GM12878 (cell line): Measurements from ENCODE around the gene RNF166. TPM values are rescaled to one million over a fixed set of nuclear protein-coding genes. Genes with fewer than 3 reads are reported as not detected.

Experiments used
- ATAC-seq: fragments of 200-7000 bp; cut with Tn5 transposase; 3 replicates; pipeline ENCODE4 v1.9.1; 2020; ENCODE audit warnings: mild to moderate bottlenecking, moderate library complexity
- BruUV-seq: library from RNA; stranded (reverse); fragments of 400-500 nt; replicated peaks from 2 replicates; lab custom pipeline; 2021; lab: Mats Ljungman, UMichigan
- CTCF ChIA-PET: fragments of 300-600 bp; sonication (Branson Sonifier 250); formaldehyde crosslinking; extraction: SDS; loops from one replicate; lab custom pipeline; 2021; ENCODE audit warnings: inconsistent platforms; lab: Yijun Ruan, JAX
- POLR2A ChIA-PET: fragments of 350-600 bp; formaldehyde crosslinking; extraction: SDS; loops from one replicate; lab custom pipeline; 2021; ENCODE audit warnings: inconsistent platforms; lab: Charles Lee
- RAD21 ChIA-PET: fragments of 300-600 bp; sonication (Branson Sonifier 250); formaldehyde crosslinking; loops from one replicate; lab custom pipeline; 2023; ENCODE audit warnings: antibody characterized with exemption; ENCODE audit not compliant: unreplicated experiment; lab: Charles Lee
- SMC1A ChIA-PET: fragments of 300-600 bp; sonication (Branson Sonifier 250); formaldehyde crosslinking; loops from one replicate; lab custom pipeline; 2023; ENCODE audit not compliant: unreplicated experiment, uncharacterized antibody; lab: Charles Lee
- DNase-seq: peaks from one replicate; pipeline ENCODE4 v3.0.0-alpha.2; 2011; ENCODE audit warnings: low read depth, low spot score
- FAIRE-seq: peaks from 3 replicates; lab custom pipeline; 2011; peaks lifted over from hg19 to GRCh38; lab: Jason Lieb, UNC
- H2AFZ ChIP-seq: 2 replicates; pipeline ENCODE4 v1.6.0; 2011; ENCODE audit warnings: low read depth, low read length, control low read depth; ENCODE audit not compliant: control insufficient read depth
- H3K27ac ChIP-seq: 2 replicates; pipeline ENCODE4 v1.5.1; 2011; ENCODE audit warnings: control low read depth; ENCODE audit not compliant: control insufficient read depth, insufficient read depth
- H3K27me3 ChIP-seq, 2 experiments: replicated peaks in 1 of 2; 2 replicates each; pipeline versions ENCODE4 v1.6.0 to v1.6.1; 2011; ENCODE audit warnings: low read length in 1 of 2; ENCODE audit not compliant: control insufficient read depth in 2 of 2, insufficient read depth in 2 of 2
- H3K36me3 ChIP-seq, 2 experiments: 2 replicates each; pipeline ENCODE4 v1.5.1; 2011; ENCODE audit warnings: low read length in 1 of 2; ENCODE audit not compliant: control insufficient read depth in 2 of 2, insufficient read depth in 2 of 2
- H3K4me1 ChIP-seq: 2 replicates; pipeline ENCODE4 v1.6.1; 2011; ENCODE audit warnings: mild to moderate bottlenecking, low read length, moderate library complexity, mixed read lengths; ENCODE audit not compliant: control insufficient read depth, insufficient read depth
- H3K4me2 ChIP-seq: 2 replicates; pipeline ENCODE4 v1.6.0; 2011; ENCODE audit warnings: control low read depth; ENCODE audit not compliant: control insufficient read depth, insufficient read depth
- H3K4me3 ChIP-seq: fragments of 200-600 bp; sonication (generic); 2 replicates; pipeline ENCODE4 v1.5.1; 2016
- H3K79me2 ChIP-seq: 2 replicates; pipeline ENCODE4 v1.6.0; 2011; ENCODE audit warnings: low read length; ENCODE audit not compliant: control insufficient read depth, insufficient read depth
- H3K9ac ChIP-seq: 2 replicates; pipeline ENCODE4 v1.8.0; 2011; ENCODE audit warnings: low read length, control low read depth, mixed read lengths; ENCODE audit not compliant: control insufficient read depth, insufficient read depth
- H3K9me3 ChIP-seq: replicated peaks from 3 replicates; pipeline ENCODE4 v1.5.1; 2011; ENCODE audit warnings: mild to moderate bottlenecking, low read length; ENCODE audit not compliant: control insufficient read depth, insufficient read depth
- H4K20me1 ChIP-seq: 2 replicates; pipeline ENCODE4 v1.6.0; 2011; ENCODE audit not compliant: control insufficient read depth, insufficient read depth
- BACH1 ChIP-seq: fragments of 450-650 bp; IDR thresholded peaks from 2 replicates; pipeline ENCODE4 v1.6.1; 2017; ENCODE audit warnings: mild to moderate bottlenecking, borderline replicate concordance
- BHLHE40 ChIP-seq, 2 experiments: fragments of 450-650 bp in 1 of 2; IDR thresholded peaks; 2 replicates each; pipeline ENCODE4 v1.6.1; 2011 to 2017; ENCODE audit warnings: low read depth in 2 of 2, borderline replicate concordance in 1 of 2, improper control_type of control experiment in 1 of 2, low read length in 1 of 2, mild to moderate bottlenecking in 1 of 2
- ELK1 ChIP-seq: IDR thresholded peaks from 2 replicates; pipeline ENCODE4 v1.6.1; 2012; ENCODE audit warnings: low read depth, low read length, improper control_type of control experiment
- MXI1 ChIP-seq: fragments of 150-350 bp; IDR thresholded peaks from 2 replicates; pipeline ENCODE4 v1.6.1; 2011; ENCODE audit warnings: low read depth, mild to moderate bottlenecking, inconsistent platforms, low read length, improper control_type of control experiment
- NRF1 ChIP-seq: conservative IDR thresholded peaks from 2 replicates; pipeline ENCODE4 v1.6.1; 2011; ENCODE audit warnings: mild to moderate bottlenecking, low read depth, low read length, improper control_type of control experiment
- PRDM15 ChIP-seq: fragments of 450-650 bp; formaldehyde crosslinking; IDR thresholded peaks from 2 replicates; pipeline ENCODE4 v1.4.0; 2020; ENCODE audit warnings: mild to moderate bottlenecking, moderate library complexity
- SIX5 ChIP-seq: IDR thresholded peaks from 2 replicates; pipeline ENCODE4 v1.6.1; 2011; ENCODE audit warnings: mild to moderate bottlenecking, low read depth, low read length, moderate library complexity; ENCODE audit not compliant: severe bottlenecking
- YBX1 ChIP-seq: fragments of 450-650 bp; IDR thresholded peaks from 2 replicates; pipeline ENCODE4 v1.6.1; 2016; ENCODE audit warnings: antibody characterized with exemption
- WGBS: methylation state at CpG from one replicate; pipeline ENCODE4 v1.1.6; 2016; ENCODE audit warnings: low lambda C conversion rate; ENCODE audit not compliant: insufficient replicate concordance, insufficient coverage; ENCODE audit errors: missing lambda C conversion rate; 5-methylcytosine and 5-hydroxymethylcytosine counted together
- in situ Hi-C: fragments of 300-500 bp; cut with MboI; formaldehyde crosslinking; loops from 9 replicates; pipeline ENCODE4 v1.14.3; 2018; ENCODE audit warnings: mixed read lengths
- intact Hi-C: fragments of 100-400 bp; cut with micrococcal nuclease; formaldehyde crosslinking; loops from one replicate; pipeline ENCODE4 v1.14.2; 2022; ENCODE audit not compliant: unreplicated experiment
- polyA plus RNA-seq, 11 experiments: library from polyadenylated mRNA; depleted of rRNA in 4 of 11; unstranded in 6 of 11; stranded (reverse) in 5 of 11; fragments of >200 nt; fragmentation: Nextera tagmentation in 4 of 11; fragmentation: Illumina TruSeq in 1 of 11; extraction: Ambion mirVana in 4 of 11; extraction: Trizol in 1 of 11; gene quantifications; 1 replicate in 1 of 11; 2 replicates in 10 of 11; pipeline versions ENCODE4 v1.2.1 to v1.2.3, GENCODE V29; 2011 to 2016; ENCODE audit warnings: inconsistent platforms in 2 of 11, missing spikeins in 2 of 11, low read depth in 1 of 11
- total RNA-seq, 4 experiments: library from RNA; depleted of rRNA in 3 of 4; stranded (reverse); fragments of >200 nt in 3 of 4; fragmentation: Illumina TruSeq in 1 of 4; extraction: Trizol in 1 of 4; gene quantifications; 2 replicates each; pipeline versions ENCODE4 v1.2.1 to v1.2.3, GENCODE V29; 2013 to 2021
- TF ChIP-seq, protein P1 (sequence below): fragments of 450-650 bp; IDR thresholded peaks from 2 replicates; pipeline ENCODE4 v1.6.1; 2018; ENCODE audit warnings: borderline replicate concordance, mild to moderate bottlenecking; ENCODE audit not compliant: partially characterized antibody
- TF ChIP-seq, protein P2 (sequence below): fragments of 150-350 bp; IDR thresholded peaks from 2 replicates; pipeline ENCODE4 v1.6.1; 2014; ENCODE audit warnings: mild to moderate bottlenecking, low read depth, low read length

RNF166 gene
- total and polyA plus RNA-seq, 10 of the 15 experiments (the other 5 are each of a cell fraction or from before 2014, with no cell fraction given), result 0.48 to 32.8 (median 12.1) TPM

- TF ChIP-seq SIX5, result no peak
- peak; percentile 73 to 79 for TF ChIP-seq BHLHE40 (IDR thresholded peaks at IDR 0.05; ENCODE audit: borderline replicate concordance in 1 of 2, low read depth in 2 of 2, low read length in 1 of 2)
These were observed 54.8 kb downstream of the RNF166 start (continued) for GRCh38 chr16:88651276-88651988.

- FAIRE-seq (peak; percentile 31), DNase-seq (peak; percentile 49), ATAC-seq (peak; percentile 84)
- H3K4me3 ChIP-seq, result peak within 1 kb of the TSS; percentile 98
- ChIA-PET RAD21 (interaction anchor here (1.2 kb wide), 1 partner anchor 15 kb away, joined by 3 read pairs; no protein-coding TSS in a partner anchor), POLR2A (interaction anchor here (0.5 to 2.6 kb wide), 6 partner anchors 11 to 432 kb away, joined by 3 to 8 read pairs (median 6); partner anchors contain the start of gene MVD), CTCF (no interaction called here), SMC1A (no interaction called here)
- H3K4me1 ChIP-seq, result peaks cover 22% of the 10 kb centered on the region
- intact Hi-C loops (loop anchor here (1.0 to 5.0 kb wide), 4 partner anchors 12 to 161 kb away; partner anchors contain the start of genes APRT, CTU2, MVD and RNF166), in situ Hi-C loops (no loop called here)
- peak within 1 kb of the TSS; percentile 96 for H3K27ac ChIP-seq
- H3K4me2 ChIP-seq, result peak within 1 kb of the TSS; percentile 95
- no peaks in the 10 kb centered on the region for H3K27me3 ChIP-seq
- peaks cover 36% of the 10 kb centered on the region for H3K79me2 ChIP-seq
- H3K36me3 ChIP-seq, result peaks cover 0 to 9% of the 10 kb centered on the region in 2 experiments
- H2AFZ ChIP-seq, result peak within 1 kb of the TSS; percentile 12; the same call in 1 of the 2 replicates
- peak within 1 kb of the TSS; percentile 87 for H3K9ac ChIP-seq
- WGBS, result 1% methylated on average over 28 of the region's 41 CpGs
- H4K20me1 ChIP-seq, result peaks cover 3% of the 10 kb centered on the region; the same call in 1 of the 2 replicates
- H3K9me3 ChIP-seq, result no peaks in the 10 kb centered on the region
- no TSS peak for BruUV-seq
- TF ChIP-seq YBX1, result no peak
- TF ChIP-seq MXI1, result no peak; the same call in 1 of the 2 replicates
- no peak for TF ChIP-seq ELK1
- peak; percentile 68 for TF ChIP-seq BACH1
- no peak for TF ChIP-seq NRF1
- TF ChIP-seq, protein P1, sequence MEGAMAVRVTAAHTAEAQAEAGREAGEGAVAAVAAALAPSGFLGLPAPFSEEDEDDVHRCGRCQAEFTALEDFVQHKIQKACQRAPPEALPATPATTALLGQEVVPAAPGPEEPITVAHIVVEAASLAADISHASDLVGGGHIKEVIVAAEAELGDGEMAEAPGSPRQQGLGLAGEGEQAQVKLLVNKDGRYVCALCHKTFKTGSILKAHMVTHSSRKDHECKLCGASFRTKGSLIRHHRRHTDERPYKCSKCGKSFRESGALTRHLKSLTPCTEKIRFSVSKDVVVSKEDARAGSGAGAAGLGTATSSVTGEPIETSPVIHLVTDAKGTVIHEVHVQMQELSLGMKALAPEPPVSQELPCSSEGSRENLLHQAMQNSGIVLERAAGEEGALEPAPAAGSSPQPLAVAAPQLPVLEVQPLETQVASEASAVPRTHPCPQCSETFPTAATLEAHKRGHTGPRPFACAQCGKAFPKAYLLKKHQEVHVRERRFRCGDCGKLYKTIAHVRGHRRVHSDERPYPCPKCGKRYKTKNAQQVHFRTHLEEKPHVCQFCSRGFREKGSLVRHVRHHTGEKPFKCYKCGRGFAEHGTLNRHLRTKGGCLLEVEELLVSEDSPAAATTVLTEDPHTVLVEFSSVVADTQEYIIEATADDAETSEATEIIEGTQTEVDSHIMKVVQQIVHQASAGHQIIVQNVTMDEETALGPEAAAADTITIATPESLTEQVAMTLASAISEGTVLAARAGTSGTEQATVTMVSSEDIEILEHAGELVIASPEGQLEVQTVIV, result no peak
- TF ChIP-seq, protein P2, sequence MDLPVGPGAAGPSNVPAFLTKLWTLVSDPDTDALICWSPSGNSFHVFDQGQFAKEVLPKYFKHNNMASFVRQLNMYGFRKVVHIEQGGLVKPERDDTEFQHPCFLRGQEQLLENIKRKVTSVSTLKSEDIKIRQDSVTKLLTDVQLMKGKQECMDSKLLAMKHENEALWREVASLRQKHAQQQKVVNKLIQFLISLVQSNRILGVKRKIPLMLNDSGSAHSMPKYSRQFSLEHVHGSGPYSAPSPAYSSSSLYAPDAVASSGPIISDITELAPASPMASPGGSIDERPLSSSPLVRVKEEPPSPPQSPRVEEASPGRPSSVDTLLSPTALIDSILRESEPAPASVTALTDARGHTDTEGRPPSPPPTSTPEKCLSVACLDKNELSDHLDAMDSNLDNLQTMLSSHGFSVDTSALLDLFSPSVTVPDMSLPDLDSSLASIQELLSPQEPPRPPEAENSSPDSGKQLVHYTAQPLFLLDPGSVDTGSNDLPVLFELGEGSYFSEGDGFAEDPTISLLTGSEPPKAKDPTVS, result no peak
- TF ChIP-seq PRDM15 (CRISPR knock-in tag), result no peak
These were observed 55.4 kb downstream of the RNF166 start, which contains the start of gene CYBA for GRCh38 chr16:88650749-88651275. Gene CYBA (minus strand): TSS chr16:88651053. CDS start chr16:88651013, 40 bp downstream.
